Renal pelvis (tissue), 12 donors: ENCODE results near the gene HERC4. TPM values are rescaled to one million over a fixed set of nuclear protein-coding genes. Genes with fewer than 3 reads are reported as not detected.

ENCODE experiments used
- DNase-seq: peaks from one replicate; pipeline ENCODE4 v3.0.0-alpha.2; 2013
- long read RNA-seq, 16 experiments: transcript quantifications; one replicate each; lab custom pipeline, GENCODE V29; 2026
- polyA plus RNA-seq, 3 donors: library from polyadenylated mRNA; unstranded; fragments of 120-200 nt; gene quantifications; one replicate each; pipeline ENCODE4 v1.2.1, GENCODE V29; 2013; ENCODE audit not compliant: insufficient read length in 3 of 3

The HERC4 gene, protein sequence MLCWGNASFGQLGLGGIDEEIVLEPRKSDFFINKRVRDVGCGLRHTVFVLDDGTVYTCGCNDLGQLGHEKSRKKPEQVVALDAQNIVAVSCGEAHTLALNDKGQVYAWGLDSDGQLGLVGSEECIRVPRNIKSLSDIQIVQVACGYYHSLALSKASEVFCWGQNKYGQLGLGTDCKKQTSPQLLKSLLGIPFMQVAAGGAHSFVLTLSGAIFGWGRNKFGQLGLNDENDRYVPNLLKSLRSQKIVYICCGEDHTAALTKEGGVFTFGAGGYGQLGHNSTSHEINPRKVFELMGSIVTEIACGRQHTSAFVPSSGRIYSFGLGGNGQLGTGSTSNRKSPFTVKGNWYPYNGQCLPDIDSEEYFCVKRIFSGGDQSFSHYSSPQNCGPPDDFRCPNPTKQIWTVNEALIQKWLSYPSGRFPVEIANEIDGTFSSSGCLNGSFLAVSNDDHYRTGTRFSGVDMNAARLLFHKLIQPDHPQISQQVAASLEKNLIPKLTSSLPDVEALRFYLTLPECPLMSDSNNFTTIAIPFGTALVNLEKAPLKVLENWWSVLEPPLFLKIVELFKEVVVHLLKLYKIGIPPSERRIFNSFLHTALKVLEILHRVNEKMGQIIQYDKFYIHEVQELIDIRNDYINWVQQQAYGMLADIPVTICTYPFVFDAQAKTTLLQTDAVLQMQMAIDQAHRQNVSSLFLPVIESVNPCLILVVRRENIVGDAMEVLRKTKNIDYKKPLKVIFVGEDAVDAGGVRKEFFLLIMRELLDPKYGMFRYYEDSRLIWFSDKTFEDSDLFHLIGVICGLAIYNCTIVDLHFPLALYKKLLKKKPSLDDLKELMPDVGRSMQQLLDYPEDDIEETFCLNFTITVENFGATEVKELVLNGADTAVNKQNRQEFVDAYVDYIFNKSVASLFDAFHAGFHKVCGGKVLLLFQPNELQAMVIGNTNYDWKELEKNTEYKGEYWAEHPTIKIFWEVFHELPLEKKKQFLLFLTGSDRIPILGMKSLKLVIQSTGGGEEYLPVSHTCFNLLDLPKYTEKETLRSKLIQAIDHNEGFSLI
- polyA plus RNA-seq: 10 to 100 TPM; 38.2 to 56.2 (median 55.0) TPM
- long read RNA-seq, donor 1, partial matches to known transcripts: 10 of 13 reads
- long read RNA-seq, donor 1, other reads (novel, unspliced or antisense): 0 of 13 reads
- long read RNA-seq, donor 2, partial matches to known transcripts: 0 of 3 reads
- long read RNA-seq, donor 2, other reads (novel, unspliced or antisense): 0 of 3 reads
- long read RNA-seq, donor 3, partial matches to known transcripts: 0 of 8 reads
- long read RNA-seq, donor 3, other reads (novel, unspliced or antisense): 0 of 8 reads
- long read RNA-seq, donor 4, partial matches to known transcripts: 0 of 6 reads
- long read RNA-seq, donor 4, other reads (novel, unspliced or antisense): 0 of 6 reads
- long read RNA-seq, donor 5, partial matches to known transcripts: 0 of 4 reads
- long read RNA-seq, donor 5, other reads (novel, unspliced or antisense): 0 of 4 reads
- long read RNA-seq, donor 6, partial matches to known transcripts: 5 of 6 reads
- long read RNA-seq, donor 6, other reads (novel, unspliced or antisense): 0 of 6 reads
- long read RNA-seq, donor 7, partial matches to known transcripts: 5 of 8 reads
- long read RNA-seq, donor 7, other reads (novel, unspliced or antisense): 0 of 8 reads
- long read RNA-seq, donor 8, partial matches to known transcripts: 6 of 10 reads
- long read RNA-seq, donor 8, other reads (novel, unspliced or antisense): 0 of 10 reads
- long read RNA-seq, donor 9, partial matches to known transcripts: 5 of 11 reads
- long read RNA-seq, donor 9, other reads (novel, unspliced or antisense): 0 of 11 reads
- long read RNA-seq, donor 10, partial matches to known transcripts: 5 of 9 reads
- long read RNA-seq, donor 10, other reads (novel, unspliced or antisense): 0 of 9 reads
- long read RNA-seq, donor 11, partial matches to known transcripts: 7 of 8 reads
- long read RNA-seq, donor 11, other reads (novel, unspliced or antisense): 0 of 8 reads
- long read RNA-seq, donor 12, full-length matches to known transcripts: 6 of 28 reads
- long read RNA-seq, donor 12, partial matches to known transcripts: 22 of 28 reads
- long read RNA-seq, donor 12, other reads (novel, unspliced or antisense): 0 of 28 reads
- long read RNA-seq, donor 13, partial matches to known transcripts: 5 of 6 reads
- long read RNA-seq, donor 13, other reads (novel, unspliced or antisense): 0 of 6 reads
- long read RNA-seq, donor 14: 0 reads
- long read RNA-seq, donor 15, partial matches to known transcripts: 0 of 4 reads
- long read RNA-seq, donor 15, other reads (novel, unspliced or antisense): 0 of 4 reads
- long read RNA-seq, donor 16, partial matches to known transcripts: 5 of 7 reads
- long read RNA-seq, donor 16, other reads (novel, unspliced or antisense): 0 of 7 reads

- DNase-seq: peak; percentile 93
Measured at GRCh38 chr10:68074775-68075549, at the start of gene HERC4. TSS of gene HERC4 (minus strand) at chr10:68075283. CDS start at chr10:68073108, 2,175 bp downstream.

DNA sequence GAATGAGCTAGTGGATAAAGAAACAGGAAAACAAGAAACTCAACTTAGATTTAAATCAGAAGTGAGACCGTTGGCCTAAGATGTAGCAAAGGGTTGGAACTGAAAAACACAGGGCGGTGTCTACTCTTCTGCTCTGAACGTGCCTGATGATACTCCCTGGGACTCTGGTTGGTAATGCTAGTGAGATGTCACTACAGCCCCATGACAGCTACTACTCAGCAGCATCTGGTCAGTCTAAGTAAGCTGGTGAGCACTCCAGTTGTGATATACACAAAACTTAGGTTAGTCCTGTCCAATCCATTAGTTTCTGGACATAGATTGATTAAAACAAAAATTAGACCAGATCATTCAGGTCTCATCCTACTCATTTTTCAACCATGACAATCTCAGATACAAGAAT is 49.6 kb upstream of the HERC4 start:
- DNase-seq: no peak

- no peak for DNase-seq
Measured at GRCh38 chr10:68121852-68122251, 46.8 kb upstream of the HERC4 start.

DNA sequence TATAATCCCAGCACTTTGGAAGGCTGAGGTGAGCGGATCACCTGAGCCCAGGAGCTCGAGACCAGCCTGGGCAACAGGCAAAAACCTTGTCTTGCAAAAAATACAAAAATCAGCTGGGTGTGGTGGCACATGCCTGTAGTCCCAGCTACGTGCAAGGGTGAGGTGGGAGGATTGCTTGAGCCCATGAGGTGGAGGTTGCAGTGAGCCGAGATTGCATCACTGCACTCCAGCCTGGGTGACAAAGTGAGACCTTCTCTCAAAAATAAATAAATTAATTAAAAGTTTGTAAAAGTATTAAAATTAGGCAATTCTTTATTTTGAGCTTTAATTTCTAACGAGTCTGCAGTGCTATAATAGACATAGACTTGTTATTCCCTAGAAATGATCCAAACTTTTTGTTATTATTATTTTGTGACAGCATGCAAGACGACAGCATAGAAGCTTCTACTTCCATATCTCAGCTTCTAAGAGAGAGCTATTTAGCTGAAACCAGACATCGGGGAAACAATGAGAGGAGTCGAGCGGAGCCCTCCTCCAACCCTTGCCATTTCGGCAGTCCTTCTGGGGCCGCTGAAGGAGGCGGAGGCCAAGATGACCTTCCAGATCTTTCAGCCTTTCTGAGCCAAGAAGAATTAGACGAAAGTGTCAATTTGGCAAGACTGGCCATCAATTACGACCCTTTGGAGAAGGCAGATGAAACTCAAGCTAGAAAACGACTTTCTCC is 46.1 kb upstream of the HERC4 start:
- no peak for DNase-seq

DNA sequence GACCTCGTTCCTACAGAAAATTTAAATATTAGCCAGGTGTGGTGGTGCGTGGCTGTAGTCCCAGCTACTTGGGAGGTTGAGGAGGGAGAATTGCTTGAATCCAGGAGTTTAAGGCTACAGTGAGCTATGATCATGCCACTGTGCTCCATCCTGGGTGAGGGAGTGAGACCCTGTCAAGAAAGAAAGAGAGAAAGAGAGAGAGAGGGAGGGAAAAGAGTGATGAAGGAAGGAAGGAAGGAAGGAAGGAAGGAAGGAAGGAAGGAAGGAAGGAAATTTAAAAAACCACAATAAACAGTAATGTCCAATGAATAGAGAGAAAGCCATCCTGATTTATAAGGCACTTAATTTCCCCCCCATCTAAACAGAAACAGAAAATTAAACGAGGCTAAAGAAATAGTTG is 43.6 kb upstream of the HERC4 start:
- no peak for DNase-seq

DNA sequence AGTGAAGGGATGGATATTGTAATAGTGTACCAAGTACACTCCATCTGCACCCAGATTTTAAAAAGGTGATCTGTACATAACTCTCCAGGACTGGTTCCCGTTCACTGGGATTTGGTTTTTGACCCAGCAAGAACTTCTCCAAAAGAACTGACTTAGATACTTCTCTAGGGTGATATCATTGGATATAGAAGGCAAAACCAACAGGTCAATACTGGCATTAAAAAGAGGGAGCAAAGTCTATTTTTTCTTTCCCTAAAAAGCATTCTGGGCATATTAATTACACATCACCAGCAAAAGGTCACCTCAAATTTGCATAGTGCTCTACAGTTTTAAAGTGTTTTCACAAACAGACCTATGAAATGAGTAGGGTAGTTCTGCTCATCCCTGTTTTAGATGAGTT is 37.8 kb upstream of the HERC4 start:
- no peak for DNase-seq

DNA sequence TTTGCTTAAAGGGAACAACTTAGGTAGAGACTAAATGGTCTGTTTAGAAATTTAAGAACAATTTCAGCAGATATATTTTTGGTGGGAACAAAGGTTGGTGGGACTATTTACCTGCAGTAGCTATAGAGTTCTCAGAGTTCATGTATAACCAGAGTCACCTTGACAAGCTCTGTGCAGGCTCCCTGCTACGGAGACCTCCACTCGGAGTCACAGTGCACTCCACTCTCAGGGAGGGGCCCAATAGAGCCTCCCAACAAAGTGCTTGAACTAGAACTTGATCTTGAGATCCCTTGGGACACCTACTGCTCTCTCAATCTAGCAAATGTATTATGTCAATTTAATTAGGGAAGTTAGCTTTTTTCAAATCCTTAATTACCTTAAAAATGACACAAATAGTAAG is 36.5 kb upstream of the HERC4 start:
- no peak for DNase-seq

- no peak for DNase-seq
Measured at GRCh38 chr10:68110027-68110426, 34.9 kb upstream of the HERC4 start.

DNA sequence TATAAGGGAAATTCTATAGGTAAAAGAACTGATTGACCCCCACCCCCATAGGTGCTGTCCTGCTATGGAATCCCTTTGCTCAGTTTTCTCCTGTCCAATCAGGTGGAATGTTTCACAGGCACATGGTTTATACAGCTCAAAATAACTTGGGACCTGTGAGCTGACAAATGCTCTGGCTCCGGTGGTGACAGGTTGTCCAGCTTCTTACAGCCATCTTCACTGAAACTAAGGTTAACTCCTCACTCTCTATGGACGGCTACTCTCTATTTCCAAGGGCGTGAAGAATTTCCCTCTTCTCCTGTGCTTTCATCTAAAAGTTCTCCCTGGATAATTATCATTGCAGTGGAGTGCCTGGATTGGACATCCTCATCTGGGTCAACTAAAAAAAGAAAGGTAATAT is 34.2 kb upstream of the HERC4 start, which contains the start of gene MYPN:
Gene MYPN, plus strand, starts transcription at position 158 of the 400 bp plus-strand sequence. CDS start 11,951 bp downstream, outside the sequence.
- no peak for DNase-seq

DNA sequence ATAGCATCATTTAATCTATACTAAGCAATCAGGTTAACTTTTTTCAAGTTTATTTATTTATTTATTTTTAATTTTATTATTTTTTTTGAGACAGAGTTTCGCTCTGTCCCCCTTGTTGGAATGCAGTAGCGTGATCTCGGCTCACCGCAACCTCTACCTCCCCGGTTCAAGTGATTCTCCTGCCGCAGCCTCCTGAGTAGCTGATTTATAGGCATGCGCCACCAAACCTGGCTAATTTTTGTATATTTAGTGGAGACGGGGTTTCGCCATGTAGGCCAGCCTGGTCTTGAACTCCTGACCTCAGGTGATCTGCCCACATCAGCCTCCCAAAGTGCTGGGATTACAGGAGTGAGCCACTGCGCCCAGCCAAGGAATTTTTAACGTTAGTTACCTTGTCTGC is 33.6 kb upstream of the HERC4 start:
- no peak for DNase-seq

- no peak for DNase-seq
Measured at GRCh38 chr10:68108051-68108450, 33.0 kb upstream of the HERC4 start.

DNA sequence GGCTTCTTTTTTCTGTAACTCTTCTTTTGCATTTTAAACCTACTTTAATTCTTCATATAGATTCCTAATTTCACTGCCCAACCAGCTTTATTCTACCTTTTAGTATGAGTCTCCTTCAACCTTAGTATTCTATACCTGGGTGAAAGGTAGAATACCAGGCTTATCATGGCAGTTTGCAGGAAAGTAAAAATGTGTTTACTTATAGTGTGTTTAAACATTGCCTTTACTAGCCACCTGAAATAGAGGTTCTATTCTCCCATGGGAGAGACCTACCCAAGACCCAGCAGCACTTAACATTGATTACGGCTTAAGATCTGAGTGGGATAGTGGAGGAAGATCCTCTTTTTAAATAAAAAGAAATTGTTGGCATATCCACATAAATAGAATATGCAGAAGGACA is 32.6 kb upstream of the HERC4 start:
- DNase-seq: no peak

DNA sequence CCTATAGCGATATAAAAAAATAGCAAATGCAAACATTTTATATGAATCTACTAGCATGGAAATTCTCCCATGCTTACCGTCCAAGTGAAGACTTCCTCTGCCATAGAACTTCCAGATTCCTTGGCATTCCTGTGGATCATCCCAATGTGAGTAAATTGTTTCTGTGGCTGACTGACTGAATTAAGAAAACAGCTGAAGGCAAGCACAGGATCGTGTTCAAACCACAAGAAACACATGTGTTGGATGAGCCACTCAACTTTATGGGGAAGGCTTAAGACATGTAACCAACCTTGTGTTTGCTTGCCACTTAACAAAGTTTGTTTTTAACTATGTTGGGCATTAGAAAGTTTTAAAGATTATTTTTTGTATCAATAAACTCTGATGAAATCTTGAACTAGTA is 31.6 kb upstream of the HERC4 start:
- DNase-seq: no peak

GRCh38 chr10:68105820-68106219 is 30.7 kb upstream of the HERC4 start:
- no peak for DNase-seq

DNA sequence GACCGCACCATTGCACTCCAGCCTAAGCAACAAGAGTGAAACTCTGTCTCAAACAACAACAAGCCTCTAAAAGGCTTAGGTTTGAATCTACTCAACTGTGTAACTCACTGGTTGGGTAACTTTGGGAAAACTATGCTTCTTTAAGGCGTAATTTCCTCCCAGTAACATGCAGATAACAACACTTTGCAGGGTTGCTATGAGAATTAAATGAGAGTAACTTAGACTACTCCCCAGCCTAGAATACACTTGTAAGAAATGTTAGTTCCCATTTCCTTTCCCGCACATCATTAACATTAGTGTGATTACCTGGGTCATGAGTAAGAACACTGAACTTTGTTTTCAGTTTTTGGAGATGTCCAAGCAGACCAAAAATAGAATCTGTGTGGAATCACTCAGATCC is 28.8 kb upstream of the HERC4 start:
- DNase-seq: no peak

DNA sequence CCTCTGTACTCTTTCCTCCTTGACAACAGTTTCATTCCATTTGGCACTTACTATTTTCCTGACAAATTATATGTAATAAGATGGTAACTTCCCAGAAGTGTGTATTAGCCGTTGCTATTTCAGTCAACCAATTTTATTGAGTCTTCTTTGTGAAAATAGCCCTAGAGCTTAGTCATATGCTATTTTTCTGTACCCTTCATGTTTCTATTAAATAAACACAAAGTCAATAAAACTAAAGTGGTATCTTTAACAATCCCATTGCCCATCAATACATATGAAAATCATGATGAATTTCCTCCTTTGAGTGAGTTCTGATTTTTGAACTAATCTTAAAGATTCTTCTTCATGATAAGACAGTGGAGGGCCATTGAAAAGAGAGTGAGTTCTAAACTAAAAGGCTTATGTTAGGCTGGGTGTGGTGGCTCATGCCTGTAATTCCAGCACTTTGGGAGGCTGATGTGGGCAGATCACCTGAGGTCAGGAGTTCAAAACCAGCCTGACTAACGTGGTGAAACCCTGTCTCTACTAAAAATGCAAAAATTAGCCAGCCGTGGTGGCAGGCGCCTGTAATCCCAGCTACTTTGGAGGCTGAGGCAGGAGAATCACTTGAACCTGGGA is 28.3 kb upstream of the HERC4 start:
- DNase-seq: no peak

- DNase-seq: no peak
Measured at GRCh38 chr10:68101066-68101465, 26.0 kb upstream of the HERC4 start.
